ENCODE results near the gene WDR53. TPM values are rescaled to one million over a fixed set of nuclear protein-coding genes. Genes with fewer than 3 reads are reported as not detected.
"Not testable (repeated sequence)": the region's sequence is repeated elsewhere in the genome, so short reads cannot be mapped to it uniquely, and the experiment has no call there.

The WDR53 gene
- 16.0 TPM for polyA plus RNA-seq (2013)

- DNase-seq, result peak; percentile 94 to 98 (median 97)
- H3K4me1 ChIP-seq (ENCODE audit: control extremely low read depth in 1 of 4, control insufficient read depth in 4 of 4, insufficient read depth in 4 of 4, low read length in 3 of 4), result peaks cover 10 to 52% (median 43%) of the 10 kb centered on the region in 4 experiments
- peak within 1 kb of the TSS; percentile 90 to 94 for H3K27ac ChIP-seq (ENCODE audit: insufficient read depth in 1 of 2, low read depth in 1 of 2, low read length in 2 of 2, poor library complexity in 1 of 2, severe bottlenecking in 2 of 2)
- ChIA-PET CTCF (interaction anchor here (0.6 to 2.1 kb wide), 5 partner anchors 40 to 245 kb away, joined by 3 to 11 read pairs (median 3); no protein-coding TSS in a partner anchor), POLR2A (interaction anchor here (0.5 to 1.2 kb wide), 4 partner anchors 38 to 144 kb away, joined by 3 to 4 read pairs (median 3); partner anchors contain the start of gene NRROS)
- WGBS (ENCODE audit: insufficient coverage), result under 1% methylated on average over 62 of the region's 87 CpGs
- no peaks in the 10 kb centered on the region for H3K27me3 ChIP-seq (replicated peaks in 2 of 5; ENCODE audit: control insufficient read depth in 4 of 5, insufficient read depth in 5 of 5, low read length in 4 of 5)
- peaks cover 3 to 7% (median 5%) of the 10 kb centered on the region in 4 experiments for H3K36me3 ChIP-seq (ENCODE audit: control insufficient read depth in 4 of 4, insufficient read depth in 4 of 4, low read length in 3 of 4)
- peak within 1 kb of the TSS; percentile 84 to 100 (median 97) for H3K4me3 ChIP-seq (ENCODE audit: control insufficient read depth in 1 of 7, extremely low read depth in 1 of 7, insufficient read depth in 4 of 7, low read depth in 2 of 7, low read length in 6 of 7)
- no peaks in the 10 kb centered on the region for H3K9me3 ChIP-seq (ENCODE audit: control extremely low read depth in 1 of 5, control insufficient read depth in 4 of 5, insufficient read depth in 2 of 5, low read depth in 1 of 5, low read length in 4 of 5)
Observed at GRCh38 chr3:196568246-196569002, at the start of gene WDR53, which contains the start of gene FBXO45. Gene WDR53 (minus strand): TSS chr3:196568554. CDS start chr3:196561475, 7,079 bp downstream. Gene FBXO45 (plus strand): TSS chr3:196568660. CDS start chr3:196568985, 325 bp downstream.

GRCh38 chr3:196617256-196617655 is 48.9 kb upstream of the WDR53 start:
- CTCF ChIA-PET, result interaction anchor here (15.8 kb wide), 1 partner anchor 19 kb away, joined by 306 read pairs; the partner anchor contains the start of gene NRROS
- H3K27me3 ChIP-seq (replicated peaks in 2 of 5; ENCODE audit: control insufficient read depth in 4 of 5, insufficient read depth in 5 of 5, low read length in 4 of 5), result no peaks in the 10 kb centered on the region
- peaks cover 11 to 72% (median 61%) of the 10 kb centered on the region in 4 experiments for H3K4me1 ChIP-seq (ENCODE audit: control extremely low read depth in 1 of 4, control insufficient read depth in 4 of 4, insufficient read depth in 4 of 4, low read length in 3 of 4)
- H3K4me3 ChIP-seq (ENCODE audit: control insufficient read depth in 1 of 7, extremely low read depth in 1 of 7, insufficient read depth in 4 of 7, low read depth in 2 of 7, low read length in 6 of 7), result no peak overlapping the region
- WGBS (ENCODE audit: insufficient coverage), result 20% methylated on average over 2 of the region's 5 CpGs
- H3K27ac ChIP-seq (ENCODE audit: insufficient read depth in 1 of 2, low read depth in 1 of 2, low read length in 2 of 2, poor library complexity in 1 of 2, severe bottlenecking in 2 of 2), result peak overlapping the region in 1 of 2 experiments; percentile 19
- no peaks in the 10 kb centered on the region for H3K36me3 ChIP-seq (ENCODE audit: control insufficient read depth in 4 of 4, insufficient read depth in 4 of 4, low read length in 3 of 4)
- DNase-seq, result peak; percentile 54 to 77 (median 73)
- POLR2A ChIA-PET, result interaction anchor here (0.9 to 2.5 kb wide), 2 partner anchors 15 to 24 kb away, joined by 3 to 11 read pairs; no protein-coding TSS in a partner anchor
- H3K9me3 ChIP-seq (ENCODE audit: control extremely low read depth in 1 of 5, control insufficient read depth in 4 of 5, insufficient read depth in 2 of 5, low read depth in 1 of 5, low read length in 4 of 5), result no peaks in the 10 kb centered on the region

GRCh38 chr3:196615234-196615633 is 46.9 kb upstream of the WDR53 start:
- not testable (repeated sequence) for H3K36me3 ChIP-seq (ENCODE audit: control insufficient read depth in 4 of 4, insufficient read depth in 4 of 4, low read length in 3 of 4); H3K27ac ChIP-seq (ENCODE audit: insufficient read depth in 1 of 2, low read depth in 1 of 2, low read length in 2 of 2, poor library complexity in 1 of 2, severe bottlenecking in 2 of 2); DNase-seq; H3K9me3 ChIP-seq (ENCODE audit: control extremely low read depth in 1 of 5, control insufficient read depth in 4 of 5, insufficient read depth in 2 of 5, low read depth in 1 of 5, low read length in 4 of 5); H3K4me3 ChIP-seq (ENCODE audit: control insufficient read depth in 1 of 7, extremely low read depth in 1 of 7, insufficient read depth in 4 of 7, low read depth in 2 of 7, low read length in 6 of 7); H3K27me3 ChIP-seq (replicated peaks in 2 of 5; ENCODE audit: control insufficient read depth in 4 of 5, insufficient read depth in 5 of 5, low read length in 4 of 5)
- H3K4me1 ChIP-seq (ENCODE audit: control extremely low read depth in 1 of 4, control insufficient read depth in 4 of 4, insufficient read depth in 4 of 4, low read length in 3 of 4), result peaks cover 18 to 74% (median 66%) of the 10 kb centered on the region in 4 experiments
- CTCF ChIA-PET, result interaction anchor here (0.6 to 15.8 kb wide), 2 partner anchors 21 to 79 kb away, joined by 3 to 306 read pairs; partner anchors contain the start of gene NRROS
- no CpG with 5 or more reads among the region's 6 CpGs for WGBS (ENCODE audit: insufficient coverage)
- POLR2A ChIA-PET, result interaction anchor here (0.7 kb wide), 1 partner anchor 21 kb away, joined by 3 read pairs; no protein-coding TSS in a partner anchor

DNA sequence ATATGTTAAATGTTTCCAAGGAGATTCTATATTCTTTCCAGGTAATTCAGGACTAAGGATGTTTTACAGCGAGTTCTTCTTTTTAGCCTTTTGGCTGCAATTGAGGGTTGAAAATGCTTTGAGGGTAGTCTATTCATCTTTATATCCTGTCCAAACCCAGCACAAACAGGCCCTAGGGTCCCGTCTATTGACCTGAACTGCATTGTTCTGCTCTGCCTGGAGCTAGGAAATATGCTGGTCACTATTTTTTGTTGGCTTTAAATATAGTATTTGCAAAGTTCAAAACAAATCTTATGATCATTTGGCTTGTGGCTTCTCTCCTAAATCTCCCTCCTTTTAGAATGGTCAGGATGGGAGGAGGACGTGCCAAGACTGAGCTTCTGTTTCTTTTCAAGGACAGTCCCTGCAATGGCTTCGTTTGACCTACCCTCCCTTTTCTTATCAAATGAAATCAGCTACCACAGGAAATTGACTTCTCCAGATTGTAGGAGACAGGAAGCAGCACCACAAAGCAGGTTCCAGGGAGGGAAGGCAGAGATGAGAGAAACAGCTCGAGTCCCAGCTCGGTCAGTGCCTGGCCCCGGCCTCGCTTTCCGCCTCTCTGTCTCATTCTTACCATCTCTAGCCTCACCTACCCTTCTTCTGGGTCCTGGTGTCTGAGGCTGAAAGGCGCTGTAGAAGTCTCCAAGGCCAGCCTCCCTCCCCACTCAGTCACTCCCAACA is 43.6 kb upstream of the WDR53 start:
- peaks cover 16 to 56% (median 50%) of the 10 kb centered on the region in 4 experiments for H3K4me1 ChIP-seq (ENCODE audit: control extremely low read depth in 1 of 4, control insufficient read depth in 4 of 4, insufficient read depth in 4 of 4, low read length in 3 of 4)
- peak overlapping the region; percentile 42 to 76 for H3K27ac ChIP-seq (ENCODE audit: insufficient read depth in 1 of 2, low read depth in 1 of 2, low read length in 2 of 2, poor library complexity in 1 of 2, severe bottlenecking in 2 of 2)
- CTCF ChIA-PET, result interaction anchor here (0.9 to 15.8 kb wide), 8 partner anchors 9 to 78 kb away, joined by 3 to 306 read pairs (median 4); partner anchors contain the start of gene NRROS
- no peaks in the 10 kb centered on the region for H3K27me3 ChIP-seq (replicated peaks in 2 of 5; ENCODE audit: control insufficient read depth in 4 of 5, insufficient read depth in 5 of 5, low read length in 4 of 5)
- no peaks in the 10 kb centered on the region for H3K36me3 ChIP-seq (ENCODE audit: control insufficient read depth in 4 of 4, insufficient read depth in 4 of 4, low read length in 3 of 4)
- no peaks in the 10 kb centered on the region for H3K9me3 ChIP-seq (ENCODE audit: control extremely low read depth in 1 of 5, control insufficient read depth in 4 of 5, insufficient read depth in 2 of 5, low read depth in 1 of 5, low read length in 4 of 5)
- DNase-seq, result peak; percentile 60 to 71 (median 65)
- peak overlapping the region in 4 of 7 experiments; percentile 42 to 68 (median 54) for H3K4me3 ChIP-seq (ENCODE audit: control insufficient read depth in 1 of 7, extremely low read depth in 1 of 7, insufficient read depth in 4 of 7, low read depth in 2 of 7, low read length in 6 of 7)
- POLR2A ChIA-PET, result interaction anchor here (0.8 to 2.5 kb wide), 6 partner anchors 8 to 128 kb away, joined by 3 to 23 read pairs (median 4); partner anchors contain the start of genes NRROS and PAK2
- 8% methylated on average over 6 of the region's 10 CpGs for WGBS (ENCODE audit: insufficient coverage)

DNA sequence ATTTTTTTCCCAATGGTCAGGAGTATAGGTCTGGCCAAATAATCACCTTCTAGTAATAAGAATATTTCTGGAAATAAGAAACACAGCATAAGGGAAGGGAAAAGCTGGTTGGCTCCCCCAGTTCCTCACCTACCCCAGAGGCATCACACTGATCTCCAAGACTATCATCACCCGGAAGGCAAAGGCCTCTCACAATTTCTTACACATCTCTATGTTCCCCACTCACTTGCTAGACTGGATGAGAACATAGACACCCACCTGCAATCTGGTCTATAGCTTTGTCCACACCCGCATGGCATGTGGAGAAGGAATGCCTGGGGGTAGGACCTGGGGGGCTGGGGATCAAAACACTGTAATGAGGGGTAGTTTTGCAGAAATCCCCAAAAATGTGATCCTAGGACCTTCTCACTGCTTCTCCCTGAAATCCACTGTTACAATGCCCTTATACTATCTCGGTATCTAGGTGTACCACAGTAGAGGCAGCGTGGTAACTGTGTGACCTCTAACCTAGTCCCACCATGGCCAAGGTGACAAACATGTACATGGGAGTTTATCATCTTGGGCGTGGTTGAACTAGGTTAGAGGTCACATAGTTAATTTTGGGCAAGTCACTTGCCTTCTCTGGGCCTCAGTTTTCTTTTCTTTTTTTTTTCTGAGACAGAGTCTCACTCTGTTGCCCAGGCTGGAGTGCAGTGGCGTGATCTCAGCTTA is 41.6 kb upstream of the WDR53 start:
- WGBS (ENCODE audit: insufficient coverage), result 100% methylated on average over 3 of the region's 6 CpGs
- H3K9me3 ChIP-seq (ENCODE audit: control extremely low read depth in 1 of 5, control insufficient read depth in 4 of 5, insufficient read depth in 2 of 5, low read depth in 1 of 5, low read length in 4 of 5), result no peaks in the 10 kb centered on the region
- H3K4me3 ChIP-seq (ENCODE audit: control insufficient read depth in 1 of 7, extremely low read depth in 1 of 7, insufficient read depth in 4 of 7, low read depth in 2 of 7, low read length in 6 of 7), result peak overlapping the region in 3 of 7 experiments; percentile 40 to 52 (median 47)
- H3K36me3 ChIP-seq (ENCODE audit: control insufficient read depth in 4 of 4, insufficient read depth in 4 of 4, low read length in 3 of 4), result no peaks in the 10 kb centered on the region
- H3K27me3 ChIP-seq (replicated peaks in 2 of 5; ENCODE audit: control insufficient read depth in 4 of 5, insufficient read depth in 5 of 5, low read length in 4 of 5), result no peaks in the 10 kb centered on the region
- peaks cover 16 to 48% (median 44%) of the 10 kb centered on the region in 4 experiments for H3K4me1 ChIP-seq (ENCODE audit: control extremely low read depth in 1 of 4, control insufficient read depth in 4 of 4, insufficient read depth in 4 of 4, low read length in 3 of 4)
- ChIA-PET CTCF (interaction anchor here (0.6 to 15.8 kb wide), 19 partner anchors 11 to 225 kb away, joined by 3 to 306 read pairs (median 9); partner anchors contain the start of gene NRROS), POLR2A (interaction anchor here (0.8 to 1.7 kb wide), 4 partner anchors 22 to 75 kb away, joined by 3 to 25 read pairs (median 6); no protein-coding TSS in a partner anchor)
- DNase-seq, result peak in 1 of 3 donors; percentile 58
- peak overlapping the region; percentile 23 to 72 for H3K27ac ChIP-seq (ENCODE audit: insufficient read depth in 1 of 2, low read depth in 1 of 2, low read length in 2 of 2, poor library complexity in 1 of 2, severe bottlenecking in 2 of 2)

- ChIA-PET CTCF (interaction anchor here (0.6 to 15.8 kb wide), 20 partner anchors 11 to 226 kb away, joined by 3 to 306 read pairs (median 8); partner anchors contain the start of gene NRROS), POLR2A (interaction anchor here (0.8 to 1.7 kb wide), 4 partner anchors 23 to 76 kb away, joined by 3 to 25 read pairs (median 6); no protein-coding TSS in a partner anchor)
- Histone ChIP-seq H3K9me3 (ENCODE audit: control extremely low read depth in 1 of 5, control insufficient read depth in 4 of 5, insufficient read depth in 2 of 5, low read depth in 1 of 5, low read length in 4 of 5) (no peaks in the 10 kb centered on the region), H3K4me1 (ENCODE audit: control extremely low read depth in 1 of 4, control insufficient read depth in 4 of 4, insufficient read depth in 4 of 4, low read length in 3 of 4) (peaks cover 16 to 48% (median 44%) of the 10 kb centered on the region in 4 experiments), H3K36me3 (ENCODE audit: control insufficient read depth in 4 of 4, insufficient read depth in 4 of 4, low read length in 3 of 4) (no peaks in the 10 kb centered on the region), H3K27ac (ENCODE audit: insufficient read depth in 1 of 2, low read depth in 1 of 2, low read length in 2 of 2, poor library complexity in 1 of 2, severe bottlenecking in 2 of 2) (peak overlapping the region; percentile 23 to 72), H3K4me3 (ENCODE audit: control insufficient read depth in 1 of 7, extremely low read depth in 1 of 7, insufficient read depth in 4 of 7, low read depth in 2 of 7, low read length in 6 of 7) (peak overlapping the region in 3 of 7 experiments; percentile 40 to 52 (median 47)), H3K27me3 (replicated peaks in 2 of 5; ENCODE audit: control insufficient read depth in 4 of 5, insufficient read depth in 5 of 5, low read length in 4 of 5) (no peaks in the 10 kb centered on the region)
- DNase-seq, result peak; percentile 96 to 99 (median 99)
- WGBS (ENCODE audit: insufficient coverage), result 0% methylated on average over 3 of the region's 5 CpGs
Observed at GRCh38 chr3:196609343-196609775, 41.0 kb upstream of the WDR53 start.
